Limb (tissue), 2 donors: ENCODE data around the gene SERPINE2.
A peak's percentile ranks its signal among the peaks of the same experiment; 100 is the strongest.

ENCODE experiments used
- DNase-seq, 2 donors: peaks; one replicate each; pipeline ENCODE4 v3.0.0-alpha.2; 2016; ENCODE audit errors: extremely low spot score in 2 of 2

The SERPINE2 gene

GRCh38 chr2:224039080-224039769, at the start of gene SERPINE2:
TSS of gene SERPINE2 (minus strand) at chr2:224039286. CDS start at chr2:224001900, 37,386 bp downstream.
- peak; percentile 64 to 84 for DNase-seq

GRCh38 chr2:224086226-224086914, 47.3 kb upstream of the SERPINE2 start:
- DNase-seq, result no peak

GRCh38 chr2:224085811-224086210, 46.7 kb upstream of the SERPINE2 start:
- DNase-seq, result no peak

GRCh38 chr2:224085246-224085645, 46.2 kb upstream of the SERPINE2 start:
- no peak for DNase-seq

- no peak for DNase-seq
These were observed 45.3 kb upstream of the SERPINE2 start for GRCh38 chr2:224084266-224084892.

GRCh38 chr2:224083638-224084037, 44.6 kb upstream of the SERPINE2 start:
- DNase-seq, result no peak

GRCh38 chr2:224078656-224079055, 39.6 kb upstream of the SERPINE2 start:
- DNase-seq, result no peak

- no peak for DNase-seq
These were observed 38.9 kb upstream of the SERPINE2 start for GRCh38 chr2:224077773-224078507.

- DNase-seq, result no peak
These were observed 36.5 kb upstream of the SERPINE2 start for GRCh38 chr2:224075588-224075987.

GRCh38 chr2:224073676-224074075, 34.6 kb upstream of the SERPINE2 start:
- DNase-seq, result no peak

- DNase-seq, result peak in 1 of 2 donors; percentile 48
These were observed 33.6 kb upstream of the SERPINE2 start for GRCh38 chr2:224072541-224073188.

- DNase-seq, result no peak
These were observed 30.1 kb upstream of the SERPINE2 start for GRCh38 chr2:224069172-224069571.

- DNase-seq, result no peak
These were observed 24.2 kb upstream of the SERPINE2 start for GRCh38 chr2:224063298-224063648.

GRCh38 chr2:224062481-224063297, 23.6 kb upstream of the SERPINE2 start:
- no peak for DNase-seq

- DNase-seq, result no peak
These were observed 21.8 kb upstream of the SERPINE2 start for GRCh38 chr2:224060783-224061482.

GRCh38 chr2:224059178-224059577, 20.1 kb upstream of the SERPINE2 start:
- DNase-seq, result no peak

GRCh38 chr2:224058048-224058775, 19.1 kb upstream of the SERPINE2 start:
- no peak for DNase-seq

- DNase-seq, result no peak
These were observed 17.8 kb upstream of the SERPINE2 start for GRCh38 chr2:224056889-224057288.

- no peak for DNase-seq
These were observed 16.0 kb upstream of the SERPINE2 start for GRCh38 chr2:224055101-224055500.
